GM18868 (cell line): ENCODE results near the gene ZC3H7A.
"Not testable (repeated sequence)": the region's sequence is repeated elsewhere in the genome, so short reads cannot be mapped to it uniquely, and the experiment has no call there.

Experiments
- ATAC-seq: cut with Tn5 transposase; IDR thresholded peaks from one replicate; pipeline ENCODE4 v1.9.1; 2021; ENCODE audit warnings: mild to moderate bottlenecking, moderate library complexity; ENCODE audit not compliant: unreplicated experiment

Gene ZC3H7A, protein sequence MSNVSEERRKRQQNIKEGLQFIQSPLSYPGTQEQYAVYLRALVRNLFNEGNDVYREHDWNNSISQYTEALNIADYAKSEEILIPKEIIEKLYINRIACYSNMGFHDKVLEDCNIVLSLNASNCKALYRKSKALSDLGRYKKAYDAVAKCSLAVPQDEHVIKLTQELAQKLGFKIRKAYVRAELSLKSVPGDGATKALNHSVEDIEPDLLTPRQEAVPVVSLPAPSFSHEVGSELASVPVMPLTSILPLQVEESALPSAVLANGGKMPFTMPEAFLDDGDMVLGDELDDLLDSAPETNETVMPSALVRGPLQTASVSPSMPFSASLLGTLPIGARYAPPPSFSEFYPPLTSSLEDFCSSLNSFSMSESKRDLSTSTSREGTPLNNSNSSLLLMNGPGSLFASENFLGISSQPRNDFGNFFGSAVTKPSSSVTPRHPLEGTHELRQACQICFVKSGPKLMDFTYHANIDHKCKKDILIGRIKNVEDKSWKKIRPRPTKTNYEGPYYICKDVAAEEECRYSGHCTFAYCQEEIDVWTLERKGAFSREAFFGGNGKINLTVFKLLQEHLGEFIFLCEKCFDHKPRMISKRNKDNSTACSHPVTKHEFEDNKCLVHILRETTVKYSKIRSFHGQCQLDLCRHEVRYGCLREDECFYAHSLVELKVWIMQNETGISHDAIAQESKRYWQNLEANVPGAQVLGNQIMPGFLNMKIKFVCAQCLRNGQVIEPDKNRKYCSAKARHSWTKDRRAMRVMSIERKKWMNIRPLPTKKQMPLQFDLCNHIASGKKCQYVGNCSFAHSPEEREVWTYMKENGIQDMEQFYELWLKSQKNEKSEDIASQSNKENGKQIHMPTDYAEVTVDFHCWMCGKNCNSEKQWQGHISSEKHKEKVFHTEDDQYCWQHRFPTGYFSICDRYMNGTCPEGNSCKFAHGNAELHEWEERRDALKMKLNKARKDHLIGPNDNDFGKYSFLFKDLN

DNA sequence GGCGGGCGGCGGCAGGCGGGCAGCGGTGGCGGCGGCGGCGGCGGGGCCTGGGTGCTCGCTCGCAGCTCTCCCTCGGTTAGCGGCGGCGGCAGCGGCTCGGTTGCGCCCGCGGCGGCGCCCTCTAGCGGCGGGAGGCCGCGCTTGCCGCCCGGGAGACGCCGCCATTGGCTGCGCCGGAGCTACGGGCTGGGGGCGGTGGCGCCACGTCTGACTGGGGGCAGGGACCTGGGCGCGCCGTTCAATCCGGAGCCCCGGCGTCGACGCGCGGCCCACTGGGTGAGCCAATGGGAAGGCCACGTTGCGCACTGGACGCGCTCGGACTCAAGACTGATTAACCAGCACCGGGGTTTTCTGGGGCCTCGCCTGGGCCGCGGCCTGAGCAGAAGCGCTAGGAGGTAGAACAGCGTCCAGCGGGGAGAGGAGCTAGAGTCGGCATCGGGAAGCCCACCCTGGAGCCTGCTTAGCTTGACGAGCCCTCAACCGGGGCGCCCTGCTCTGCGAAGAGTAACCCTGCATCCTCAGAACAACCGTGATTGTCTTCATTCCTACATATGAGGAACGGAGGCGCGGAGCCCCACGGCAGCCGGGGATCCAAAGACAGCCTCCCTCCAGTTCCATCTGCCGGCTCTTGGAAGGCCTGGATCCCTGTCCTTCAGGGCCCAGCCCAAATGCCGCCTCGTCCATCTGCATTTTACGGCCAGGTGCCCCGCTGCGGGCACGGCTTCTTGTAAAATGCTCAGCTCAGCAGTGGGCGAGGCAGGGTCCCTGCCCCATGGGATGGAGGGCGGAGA, at the start of gene ZC3H7A:
Gene ZC3H7A, minus strand, starts transcription at position 93 of the 791 bp plus-strand sequence. CDS start 14,904 bp downstream, outside the sequence.
- ATAC-seq, result peak; percentile 92

GRCh38 chr16:11844499-11844898, 47.4 kb upstream of the ZC3H7A start:
- ATAC-seq, result no peak

- no peak for ATAC-seq
Measured at GRCh38 chr16:11843861-11844260, 46.8 kb upstream of the ZC3H7A start.

- ATAC-seq, result no peak
Measured at GRCh38 chr16:11843206-11843605, 46.1 kb upstream of the ZC3H7A start.

GRCh38 chr16:11841026-11841425, 44.0 kb upstream of the ZC3H7A start:
- no peak for ATAC-seq

DNA sequence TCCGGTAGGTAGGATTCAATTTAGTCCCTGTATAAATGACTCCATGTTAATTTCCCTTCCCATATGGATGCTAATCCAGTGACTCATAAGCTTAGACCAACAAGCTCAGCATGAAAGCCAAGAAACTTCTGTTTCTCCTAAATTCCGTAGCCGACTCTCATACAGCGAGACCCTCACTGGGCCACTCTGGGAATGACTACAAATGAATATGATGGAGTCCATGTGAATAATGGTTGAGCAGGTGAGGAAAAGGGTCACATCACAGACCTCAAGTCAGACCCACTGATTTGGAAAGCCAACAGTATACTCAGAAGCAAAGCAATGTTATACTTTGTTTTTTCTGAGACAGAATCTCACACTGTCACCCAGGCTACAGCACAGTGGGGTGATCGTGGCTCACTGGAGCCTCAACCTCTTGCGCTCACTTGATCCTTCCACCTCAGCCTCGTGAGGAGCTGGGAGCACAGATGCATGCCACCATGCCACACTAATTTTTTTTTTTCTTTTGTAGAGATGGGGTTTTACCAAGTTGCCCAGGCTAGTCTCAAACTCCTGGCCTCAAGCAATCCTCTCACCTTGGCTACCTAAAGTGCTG, 39.7 kb upstream of the ZC3H7A start:
- no peak for ATAC-seq

GRCh38 chr16:11835891-11836649, 39.0 kb upstream of the ZC3H7A start:
- ATAC-seq, result no peak

DNA sequence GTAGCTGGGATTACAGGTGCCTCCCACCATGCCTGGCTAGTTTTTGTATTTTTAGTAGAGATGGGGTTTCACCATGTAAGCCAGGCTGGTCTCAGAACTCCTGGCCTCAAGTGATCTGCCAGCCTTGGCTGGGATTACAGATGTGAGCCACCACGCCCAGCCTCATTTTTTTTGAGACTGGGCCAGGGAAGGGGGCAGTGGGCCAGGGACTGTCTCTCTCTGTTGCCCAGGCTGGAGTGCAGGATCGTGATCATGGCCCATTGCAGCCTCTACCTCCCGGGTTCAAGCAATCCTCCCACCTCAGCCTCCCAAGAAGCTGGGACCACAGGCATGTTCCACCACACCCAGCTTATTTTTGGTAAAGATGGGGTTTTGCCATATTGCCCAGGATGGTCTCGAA, 38.3 kb upstream of the ZC3H7A start:
- ATAC-seq, result no peak

DNA sequence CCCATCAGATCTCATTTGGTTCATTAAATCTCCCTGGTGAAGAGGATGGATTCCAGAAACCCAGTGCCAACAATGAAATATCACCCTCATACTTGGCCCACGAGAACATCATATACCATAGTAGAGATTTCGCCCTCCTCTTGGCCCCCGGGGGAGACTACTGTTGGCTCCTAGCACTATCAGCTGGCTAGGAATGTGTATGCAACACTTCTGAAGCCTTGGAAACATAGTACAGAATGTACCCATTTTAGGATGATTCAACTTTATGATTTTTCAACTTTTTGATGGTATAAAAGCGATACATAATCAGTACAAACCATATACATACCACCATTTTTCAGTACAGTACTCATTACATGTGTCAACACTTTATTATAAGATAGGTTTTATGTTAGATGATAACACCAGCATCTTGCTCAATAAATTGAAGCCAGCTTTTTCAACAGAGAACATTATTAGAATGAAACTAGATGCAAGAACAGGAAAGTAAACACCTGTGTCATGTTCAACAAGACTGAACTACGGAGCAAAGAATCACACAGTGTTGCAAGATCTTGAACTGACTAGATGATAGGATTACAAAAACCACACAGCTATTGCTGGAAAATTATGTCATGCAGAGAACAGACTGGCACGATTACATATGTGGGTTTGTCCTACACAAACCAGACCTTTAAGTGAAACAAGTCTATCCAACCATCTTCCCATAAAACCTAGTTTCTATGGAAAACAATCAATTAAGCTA, 37.1 kb upstream of the ZC3H7A start:
- no peak for ATAC-seq

GRCh38 chr16:11828696-11829095, 31.6 kb upstream of the ZC3H7A start:
- no peak for ATAC-seq

- not testable (repeated sequence) for ATAC-seq
Measured at GRCh38 chr16:11825520-11826165, 28.6 kb upstream of the ZC3H7A start.

GRCh38 chr16:11824362-11824761, 27.3 kb upstream of the ZC3H7A start:
- no peak for ATAC-seq

DNA sequence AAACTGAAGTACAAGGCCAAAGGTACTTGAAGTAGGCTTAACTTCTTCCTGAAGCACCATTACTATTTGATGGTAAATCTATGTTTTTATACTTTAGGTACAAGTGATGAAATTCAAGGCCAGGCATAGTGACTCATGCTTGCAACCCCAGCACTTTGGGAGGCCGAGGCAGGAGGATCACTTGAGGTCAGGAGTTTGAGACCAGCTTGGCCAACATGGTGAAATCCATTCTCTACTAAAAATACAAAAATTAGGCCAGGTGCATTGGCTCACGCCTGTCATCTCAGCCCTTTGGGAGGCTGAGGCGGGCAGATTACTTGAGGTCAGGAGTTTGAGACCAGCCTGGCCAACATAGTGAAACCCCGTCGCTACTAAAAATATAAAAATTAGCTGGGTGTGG, 26.6 kb upstream of the ZC3H7A start:
- not testable (repeated sequence) for ATAC-seq

DNA sequence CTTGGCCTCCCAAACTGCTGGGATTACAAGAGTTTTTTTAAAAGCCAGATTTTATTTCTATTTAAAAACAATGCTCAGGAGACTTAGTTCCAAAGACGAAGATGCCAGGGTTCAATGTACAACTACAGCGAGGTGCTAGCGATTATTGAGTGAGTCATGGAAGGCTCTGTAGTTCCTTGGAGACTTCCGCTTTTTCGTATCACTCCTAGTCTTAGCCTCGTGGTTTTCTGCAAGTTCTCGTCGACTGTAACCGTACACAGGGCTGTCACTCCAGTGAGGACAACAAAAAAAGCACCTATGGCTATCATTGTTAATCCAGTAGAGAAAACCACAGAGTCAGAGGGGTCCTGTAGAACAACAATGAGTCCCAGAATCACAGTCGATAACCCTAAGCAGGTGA, 22.7 kb upstream of the ZC3H7A start:
- ATAC-seq, result no peak

DNA sequence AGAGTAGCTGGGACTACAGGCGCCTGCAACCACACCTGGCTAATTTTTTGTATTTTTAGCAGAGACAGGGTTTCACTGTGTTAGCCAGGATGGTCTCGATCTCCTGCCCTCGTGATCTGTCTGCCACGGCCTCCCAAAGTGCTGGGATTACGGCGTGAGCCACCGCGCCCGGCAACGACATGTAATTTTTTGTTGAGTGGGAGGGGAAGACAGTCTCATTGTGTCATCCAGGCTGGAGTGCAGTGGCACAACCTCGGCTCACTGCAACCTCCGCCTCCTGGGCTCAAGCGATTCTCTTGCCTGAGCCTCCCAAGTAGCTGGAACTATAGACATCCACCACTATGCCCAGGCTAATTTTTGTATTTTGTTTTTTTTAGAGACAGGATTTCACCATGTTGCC, 21.9 kb upstream of the ZC3H7A start:
- ATAC-seq, result not testable (repeated sequence)

DNA sequence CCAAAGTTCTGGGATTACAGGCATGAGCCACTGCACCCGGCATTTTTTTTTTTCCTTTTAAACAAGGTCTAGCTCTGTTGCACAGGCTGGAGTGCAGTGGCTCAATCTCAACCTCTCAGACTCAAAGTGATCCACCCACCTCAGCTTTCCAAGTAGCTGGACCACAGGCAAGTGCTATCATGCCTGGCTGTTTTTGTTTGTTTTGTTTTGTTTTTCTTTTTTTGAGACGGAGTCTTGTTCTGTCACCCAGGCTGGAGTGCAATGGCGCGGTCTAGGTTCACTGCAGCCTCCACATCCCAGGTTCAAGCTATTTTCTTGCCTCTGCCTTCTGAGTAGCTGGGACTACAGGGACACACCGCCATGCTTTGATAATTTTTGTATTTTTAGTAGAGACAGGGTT, 19.1 kb upstream of the ZC3H7A start:
- ATAC-seq, result no peak

DNA sequence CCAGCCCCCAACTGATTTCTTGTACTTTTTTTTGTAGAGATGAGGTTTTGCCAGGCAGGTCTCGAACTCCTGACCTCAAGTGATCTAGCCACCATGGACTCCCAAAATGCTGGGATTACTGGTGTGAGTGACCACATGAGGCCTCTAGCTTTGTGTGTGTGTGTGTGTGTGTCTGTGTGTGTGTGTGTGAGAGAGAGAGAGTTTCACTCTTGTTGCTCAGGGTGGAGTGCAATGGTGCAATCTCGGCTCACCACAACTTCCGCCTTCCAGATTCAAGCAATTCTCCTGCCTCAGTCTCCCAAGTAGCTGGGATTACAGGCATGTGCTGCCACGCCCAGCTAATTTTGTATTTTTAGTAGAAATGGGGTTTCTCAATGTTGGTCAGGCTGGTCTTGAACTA, 17.7 kb upstream of the ZC3H7A start:
- not testable (repeated sequence) for ATAC-seq

- ATAC-seq, result no peak
Measured at GRCh38 chr16:11806721-11807120, 9.7 kb upstream of the ZC3H7A start.

DNA sequence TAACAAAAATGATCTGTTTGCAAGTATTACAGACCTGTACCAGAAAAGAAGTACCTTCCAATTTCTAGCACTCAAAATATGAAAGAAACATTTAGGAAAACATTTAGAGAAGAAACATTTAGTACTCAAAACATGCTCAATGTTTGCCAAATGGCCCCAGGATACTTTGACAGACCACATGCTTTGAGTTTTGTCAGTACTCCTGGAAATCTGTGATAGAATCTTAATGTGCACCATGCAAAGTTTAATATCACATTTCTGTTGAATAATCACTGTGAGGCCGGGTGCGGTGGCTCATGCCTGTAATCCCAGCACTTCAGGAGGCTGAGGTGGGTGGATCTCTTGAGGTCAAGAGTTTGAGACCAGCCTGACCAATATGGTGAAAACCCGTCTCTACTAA, 8.5 kb upstream of the ZC3H7A start:
- no peak for ATAC-seq
